HG03439 (cell line): ENCODE measurements around the gene XIRP2.

ENCODE experiments used
- ATAC-seq: cut with Tn5 transposase; IDR thresholded peaks from one replicate; pipeline ENCODE4 v1.9.1; 2021; ENCODE audit warnings: mild to moderate bottlenecking, moderate library complexity; ENCODE audit not compliant: unreplicated experiment

Gene XIRP2

DNA sequence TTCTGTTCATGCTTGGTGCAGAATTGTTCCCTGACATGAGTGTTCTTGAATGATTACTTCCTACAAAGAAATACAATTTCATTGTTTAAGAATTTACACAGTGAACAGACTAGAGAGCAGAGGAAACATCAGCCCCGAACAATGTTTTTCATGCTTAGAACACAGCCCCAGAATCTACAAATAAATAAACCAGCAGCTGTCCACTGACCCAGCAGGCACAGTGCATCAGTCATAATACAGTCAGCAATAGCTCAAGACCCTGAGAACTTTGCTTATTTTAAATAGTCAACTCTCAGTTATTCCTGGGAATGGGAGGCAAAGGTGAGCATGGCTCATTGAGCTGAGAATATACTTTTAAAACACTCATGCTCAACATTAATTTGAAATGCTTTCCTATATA is 38.4 kb downstream of the XIRP2 start:
- ATAC-seq = no peak

DNA sequence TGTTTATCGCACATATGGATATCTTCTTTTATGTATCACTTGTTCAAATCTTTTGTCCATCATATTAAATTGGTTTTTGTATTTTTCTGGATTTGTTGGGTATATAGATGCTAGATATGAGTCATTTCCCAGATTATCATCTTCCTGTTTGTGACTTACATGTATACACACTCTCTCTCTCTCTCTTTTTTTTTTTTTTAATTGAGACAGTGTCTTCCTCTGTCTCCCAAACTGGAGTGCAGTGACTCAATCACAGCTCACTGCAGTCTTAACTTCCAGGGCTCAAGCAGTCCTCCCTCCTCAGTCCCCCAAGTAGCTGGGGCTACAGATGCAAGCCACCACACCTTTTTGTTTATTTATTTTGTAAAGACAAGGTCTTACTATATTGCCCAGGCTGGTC is 43.8 kb downstream of the XIRP2 start:
- no peak for ATAC-seq

DNA sequence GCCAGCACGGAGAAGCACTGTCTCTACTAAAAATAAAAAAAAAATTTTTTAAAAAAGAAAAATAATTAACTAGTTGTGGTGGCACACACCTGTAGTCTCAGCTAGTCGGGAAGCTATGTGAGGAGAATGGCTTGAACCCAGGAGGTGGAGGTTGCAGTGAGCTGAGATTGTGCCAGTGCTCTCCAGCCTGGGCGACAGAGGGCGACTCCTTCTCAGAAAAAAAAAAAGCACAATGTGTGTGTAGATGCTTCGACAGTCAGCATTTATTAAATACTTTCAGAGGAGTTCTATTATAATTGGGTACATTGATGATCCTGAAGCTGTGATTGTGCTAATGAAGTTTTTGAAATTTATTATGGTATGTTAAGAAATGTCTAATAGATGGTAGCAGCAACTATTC is 46.5 kb downstream of the XIRP2 start:
- no peak for ATAC-seq

DNA sequence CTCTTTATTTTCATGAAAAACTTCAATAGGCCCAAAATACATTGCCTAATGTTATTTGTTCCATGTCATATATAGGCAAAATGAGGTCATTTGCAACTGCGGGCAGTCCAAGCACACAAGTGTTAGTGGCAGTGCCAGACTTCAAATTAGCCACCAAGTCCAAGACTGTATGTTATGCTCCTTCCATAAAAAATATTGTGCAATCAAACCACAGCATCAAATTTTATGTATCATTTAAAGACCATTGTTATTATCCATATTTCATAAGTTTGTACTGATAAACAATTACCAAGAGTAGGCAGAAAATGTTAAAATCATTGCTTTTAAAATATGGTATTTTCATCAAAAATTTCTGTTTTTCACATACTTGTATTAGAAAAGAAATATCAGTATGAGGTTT is 54.1 kb downstream of the XIRP2 start:
- ATAC-seq = no peak

DNA sequence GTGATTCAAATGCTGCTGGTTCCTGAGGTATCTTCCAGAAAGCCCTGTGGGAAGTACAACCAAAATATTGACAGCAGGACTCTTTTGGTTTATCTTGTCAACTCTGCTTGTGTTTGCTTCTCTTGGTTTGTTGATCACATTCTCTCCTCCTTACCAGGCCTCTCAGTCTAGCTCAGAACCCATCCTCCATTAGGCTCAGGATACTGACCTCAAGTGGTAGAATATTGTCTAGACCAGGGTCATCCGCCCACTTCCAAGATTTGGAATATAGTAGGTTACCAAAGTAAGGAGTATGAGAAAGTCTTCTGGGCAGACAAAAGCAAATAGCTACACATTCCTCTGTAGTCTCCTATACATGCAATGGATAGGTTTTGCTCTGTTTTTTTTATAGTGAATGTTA is 56.6 kb downstream of the XIRP2 start:
- no peak for ATAC-seq

DNA sequence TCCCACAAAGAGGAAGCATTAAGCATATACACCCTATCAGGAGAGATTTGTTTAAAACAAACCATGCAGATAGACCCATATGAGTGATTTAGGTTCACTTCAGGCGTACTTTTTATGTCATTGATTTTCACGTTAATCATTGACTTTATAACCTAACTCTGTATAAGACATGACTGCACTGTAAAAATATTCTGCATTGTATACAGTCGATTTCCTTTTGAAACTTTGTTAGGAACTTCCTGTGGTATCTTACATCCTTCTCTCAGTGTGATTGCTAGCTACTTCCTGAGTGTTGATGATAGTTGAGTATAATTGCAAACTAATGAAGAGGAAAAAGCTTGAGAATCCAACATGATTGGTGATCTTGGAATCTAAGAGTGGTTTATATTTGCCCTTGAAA is 69.4 kb downstream of the XIRP2 start:
- no peak for ATAC-seq

DNA sequence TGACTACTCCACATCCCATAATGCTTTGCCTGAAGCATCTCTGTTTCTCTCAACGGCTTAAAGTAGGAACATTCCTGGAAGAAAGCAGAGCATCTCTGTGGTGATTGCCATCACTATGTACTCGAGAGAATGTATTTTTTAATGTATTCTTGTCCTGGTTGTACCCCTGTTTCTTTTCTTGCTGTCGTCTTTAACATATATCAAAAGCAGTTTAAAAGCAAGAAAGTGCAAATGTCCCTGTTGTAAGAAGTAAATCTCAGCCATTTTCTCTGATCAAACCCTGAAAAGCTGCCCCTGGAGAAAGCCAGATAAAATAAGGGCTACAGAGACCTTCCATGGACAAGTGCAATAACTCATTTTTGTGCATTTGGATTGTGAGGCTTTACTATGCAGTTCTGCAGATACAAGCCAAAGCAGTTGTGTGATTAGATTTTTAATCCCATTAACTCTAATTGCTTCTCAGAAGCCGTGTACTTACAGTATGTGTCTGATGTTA is 70.8 kb downstream of the XIRP2 start:
- no peak for ATAC-seq

DNA sequence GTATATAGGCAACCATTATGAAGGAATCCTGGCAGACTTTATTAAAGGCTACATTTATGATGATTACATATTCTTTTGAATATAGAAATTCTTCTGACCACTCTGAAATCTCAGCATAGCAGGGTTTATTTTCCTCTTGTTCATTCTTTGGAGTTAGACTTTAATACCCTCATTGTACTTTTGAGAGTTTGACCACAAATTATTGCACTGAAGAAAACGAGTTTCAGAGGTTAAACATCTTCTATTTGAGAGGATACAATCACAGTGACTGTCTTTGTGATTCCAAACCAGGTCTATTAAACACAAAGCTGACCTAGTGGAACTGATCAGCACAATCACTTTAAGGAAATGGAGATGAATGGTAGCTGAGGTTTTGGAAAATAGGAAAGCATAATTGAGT is 71.3 kb downstream of the XIRP2 start:
- ATAC-seq = no peak

DNA sequence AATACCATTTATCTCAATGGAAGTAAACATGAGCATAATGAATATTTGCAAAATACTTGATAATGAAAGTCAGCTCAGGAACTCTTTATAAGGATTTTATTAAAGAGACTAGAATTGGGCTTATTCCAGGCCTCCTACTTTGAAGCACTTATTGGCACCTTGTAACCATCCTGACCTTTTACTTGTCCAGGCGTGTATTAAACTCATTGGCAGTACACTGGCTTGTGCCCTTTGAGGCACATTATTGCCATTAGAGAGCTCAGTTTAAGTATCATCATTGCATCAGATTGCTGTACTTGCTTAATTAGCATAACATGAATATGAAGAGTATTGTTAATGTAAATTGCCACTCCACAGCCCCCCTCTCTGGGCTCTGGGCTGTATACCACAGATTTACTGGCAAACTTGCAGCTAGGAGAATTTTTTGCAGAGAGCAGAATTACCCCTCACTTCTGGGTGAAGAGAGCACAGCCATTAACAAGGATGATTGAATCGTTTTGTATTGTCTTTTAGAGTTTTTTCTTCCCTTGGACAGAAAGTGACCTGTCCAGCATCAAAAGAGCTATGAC is 72.5 kb downstream of the XIRP2 start:
- no peak for ATAC-seq

DNA sequence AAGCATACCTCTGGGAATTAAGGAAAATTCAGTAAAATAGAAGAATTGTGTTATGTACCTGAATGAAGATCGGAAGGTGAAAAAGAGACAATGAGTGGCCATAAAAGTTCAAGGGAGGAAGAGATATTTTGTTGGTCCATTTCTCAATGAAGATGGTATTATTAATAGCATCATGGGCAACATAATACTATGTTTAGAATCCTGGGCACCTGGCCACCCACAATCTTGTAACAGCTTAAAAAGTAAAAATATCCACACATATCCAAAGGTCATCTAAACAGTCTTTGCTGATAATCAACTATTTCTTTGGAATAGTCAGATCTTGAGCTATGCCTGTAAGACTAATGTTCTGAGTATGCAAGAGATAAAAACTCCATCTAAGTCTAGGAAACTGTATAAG is 73.7 kb downstream of the XIRP2 start:
- ATAC-seq = no peak

DNA sequence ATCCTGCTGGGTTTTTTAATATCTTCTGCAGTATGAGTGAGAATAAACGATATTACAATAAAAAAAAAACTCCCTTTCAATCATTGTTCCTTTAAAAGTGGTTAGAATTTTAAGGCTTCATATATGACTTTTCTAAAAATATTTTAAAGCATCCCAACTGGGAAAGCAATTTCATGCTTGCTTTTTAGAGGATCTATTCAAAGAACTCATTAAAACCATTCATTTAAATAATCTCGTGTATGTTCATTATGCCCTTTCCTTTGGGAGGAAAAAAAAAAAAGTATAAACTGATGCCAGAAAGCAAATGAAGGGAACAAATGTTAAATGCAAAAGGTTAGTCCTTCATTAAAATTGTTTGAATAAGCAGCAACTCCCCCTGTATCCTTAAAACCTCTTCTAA is 81.2 kb downstream of the XIRP2 start:
- ATAC-seq = no peak

DNA sequence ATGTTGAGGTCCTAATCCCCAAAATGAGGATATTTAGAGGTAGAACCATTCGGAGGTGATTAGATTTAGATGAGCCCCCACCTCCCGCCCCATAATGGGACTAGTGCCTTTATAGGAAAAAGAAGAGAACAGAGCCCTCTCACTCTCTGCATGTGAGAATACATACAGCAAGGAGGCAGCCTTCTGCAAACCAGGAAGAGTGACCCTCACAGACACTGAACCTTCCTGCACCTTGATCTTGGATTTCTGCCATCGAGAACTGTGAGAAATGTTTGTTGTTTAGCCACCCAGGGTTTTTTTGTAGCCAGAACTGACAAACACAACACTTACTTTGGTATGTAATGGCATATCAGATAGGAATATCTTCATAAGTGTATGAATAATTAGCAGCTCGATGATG is 83.7 kb downstream of the XIRP2 start:
- ATAC-seq = no peak

DNA sequence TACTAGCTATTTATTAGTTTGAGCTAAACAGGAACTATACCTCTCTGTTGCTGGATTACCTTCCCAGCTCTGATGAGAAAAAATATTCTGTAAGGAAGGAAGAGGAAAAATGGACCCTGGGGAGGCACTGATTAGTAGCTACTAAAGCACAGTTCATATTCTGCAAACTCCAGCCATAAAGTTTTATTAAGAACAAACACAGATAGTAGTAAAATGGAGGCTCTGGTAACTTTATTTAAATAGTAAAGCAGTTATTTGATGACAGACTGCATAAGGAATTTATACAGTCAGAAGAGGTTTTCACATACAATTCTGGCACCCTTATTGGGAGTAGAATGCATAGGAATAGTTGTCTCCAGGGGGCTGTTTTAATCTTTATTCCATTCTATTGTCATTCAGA is 84.1 kb downstream of the XIRP2 start:
- ATAC-seq = no peak

DNA sequence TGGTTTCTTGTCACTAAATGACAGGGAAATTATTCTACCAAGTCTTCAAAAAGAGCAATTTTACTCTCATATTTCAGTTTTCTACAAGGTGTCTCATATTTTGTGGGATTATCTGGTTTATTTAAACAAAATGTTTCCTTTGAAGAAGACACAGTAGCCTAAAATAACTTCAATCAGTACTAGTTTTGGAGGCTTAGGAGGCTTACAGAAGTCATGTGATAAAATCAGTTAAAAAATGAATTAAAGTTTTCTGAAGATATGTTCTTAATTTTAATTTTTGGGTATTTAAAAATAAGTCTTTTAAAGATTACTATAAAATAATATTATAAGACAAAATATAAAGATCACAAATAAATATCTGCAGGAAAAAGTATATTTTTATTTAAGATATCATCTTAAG is 95.9 kb downstream of the XIRP2 start:
- ATAC-seq = no peak

DNA sequence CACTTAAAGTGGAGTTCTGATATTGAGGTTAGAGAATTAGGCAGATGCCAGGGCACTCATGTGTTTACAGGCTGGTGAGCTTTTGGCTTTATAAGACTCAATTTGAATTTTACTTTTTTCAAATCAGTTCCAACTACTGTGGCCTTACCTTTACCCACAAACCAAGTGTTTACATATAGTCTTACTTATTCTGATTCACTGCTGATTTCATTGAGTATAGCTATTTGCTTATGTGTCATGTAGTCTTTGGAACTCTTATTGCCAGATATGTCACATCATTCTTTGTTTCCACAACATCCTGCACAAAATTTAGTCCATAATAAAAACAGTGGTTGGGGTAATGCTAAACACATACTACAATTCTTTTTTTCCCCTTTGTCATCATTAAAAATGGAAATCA is 96.5 kb downstream of the XIRP2 start:
- ATAC-seq = no peak

DNA sequence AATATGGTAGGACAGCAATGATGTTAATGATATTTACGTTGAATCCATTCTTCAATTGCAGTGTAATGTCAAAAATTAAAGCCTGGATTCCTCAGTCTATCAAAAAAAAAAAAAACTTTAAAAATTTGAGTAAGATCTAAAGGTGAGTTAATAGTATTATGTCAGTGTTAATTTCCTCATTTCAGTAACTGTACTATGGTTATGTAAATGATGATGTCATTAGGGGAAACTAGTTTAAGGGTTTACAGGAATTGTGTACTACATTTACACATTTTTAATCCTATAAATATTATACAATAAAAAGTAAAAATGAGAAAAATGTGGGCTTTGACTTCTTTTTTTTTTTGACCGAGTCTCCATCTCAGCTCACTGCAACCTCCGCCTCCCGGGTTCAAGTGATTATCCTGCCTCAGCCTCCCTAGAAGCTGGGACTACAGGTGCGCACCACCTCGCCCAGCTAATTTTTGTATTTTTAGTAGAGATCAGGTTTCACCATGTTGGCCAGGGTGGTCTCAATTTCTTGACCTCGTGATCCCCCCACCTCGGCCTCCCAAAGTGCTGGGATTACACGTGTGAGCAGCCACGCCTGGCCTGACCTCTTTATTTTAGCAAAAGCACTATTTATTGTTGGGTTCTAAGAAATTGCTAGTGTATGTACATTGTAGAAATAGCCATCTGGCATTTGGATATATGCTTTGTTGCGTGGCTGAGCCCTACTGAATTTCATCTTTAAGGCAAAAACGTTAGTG is 106.5 kb downstream of the XIRP2 start:
- ATAC-seq = no peak

DNA sequence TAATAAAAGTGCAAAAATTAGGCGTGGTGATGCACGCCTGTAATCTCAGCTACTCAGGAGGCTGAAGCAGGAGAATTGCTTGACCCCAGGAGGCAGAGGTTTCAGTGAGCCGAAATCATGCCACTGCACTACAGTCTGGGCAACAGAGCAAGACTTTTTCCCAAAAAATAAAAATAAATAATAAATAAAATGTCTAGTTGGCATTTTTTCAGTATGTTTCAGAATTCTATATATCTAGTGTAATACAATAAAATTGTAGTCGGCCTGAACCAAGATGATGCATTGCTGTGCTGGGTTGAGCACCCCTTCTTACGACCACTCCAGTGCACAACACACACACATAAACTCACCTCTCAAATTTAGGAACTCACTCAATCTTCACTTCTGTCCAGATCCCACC is 108.2 kb downstream of the XIRP2 start:
- ATAC-seq = no peak

DNA sequence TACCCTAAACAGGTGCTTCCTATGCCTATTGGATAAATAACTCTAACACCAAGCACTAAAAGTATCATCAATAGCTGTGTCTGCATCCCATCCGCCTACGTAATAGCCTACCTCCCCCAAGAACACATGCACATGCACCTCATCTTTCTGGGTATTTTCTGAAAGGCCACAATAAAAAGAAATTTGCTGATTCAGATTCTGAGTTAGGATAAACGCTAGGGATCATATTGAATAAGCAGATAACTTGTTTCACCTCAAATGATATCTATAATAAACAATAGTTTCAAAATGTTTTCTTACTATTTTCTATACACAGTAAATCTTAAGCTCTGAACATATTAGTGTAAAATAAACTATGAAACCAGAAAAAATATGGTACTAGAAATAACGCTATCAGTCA is 112.9 kb downstream of the XIRP2 start:
- no peak for ATAC-seq

DNA sequence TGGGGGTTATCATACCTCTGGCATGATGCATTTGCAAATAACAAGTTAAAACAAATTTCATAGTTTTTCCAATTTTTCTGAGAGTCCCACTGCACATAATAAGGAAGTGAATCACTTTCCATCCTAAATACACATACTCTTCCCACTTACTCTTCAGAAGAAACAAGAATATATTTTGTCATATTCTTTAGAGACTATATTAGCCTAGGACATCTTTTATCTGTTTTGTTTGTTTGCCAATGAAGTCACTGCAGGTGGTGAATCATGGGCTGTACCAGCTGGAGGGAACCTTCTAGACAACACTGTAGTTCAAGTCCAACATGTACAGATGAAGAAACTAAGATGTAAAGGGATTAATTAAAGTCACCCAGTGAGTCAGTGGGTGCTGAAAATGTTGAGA is 116.8 kb downstream of the XIRP2 start:
- no peak for ATAC-seq

DNA sequence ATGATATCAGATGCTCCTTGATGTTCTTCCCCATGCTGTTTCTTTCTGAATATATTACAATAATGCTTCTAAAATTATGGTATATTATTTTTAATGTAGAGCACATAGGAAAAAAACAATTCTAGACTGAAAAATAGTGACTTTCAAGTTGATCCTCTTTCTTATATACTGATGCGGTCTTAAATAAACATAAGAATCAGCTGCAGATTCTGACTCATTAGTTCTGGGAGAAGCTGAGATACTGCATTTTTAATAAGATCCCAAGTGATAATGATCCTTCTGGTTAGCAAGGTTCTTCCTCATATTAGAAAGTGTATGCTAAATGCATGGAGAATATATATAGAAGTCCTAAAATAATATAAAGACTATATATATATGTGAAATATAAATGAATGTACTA is 124.9 kb downstream of the XIRP2 start:
- ATAC-seq = no peak

DNA sequence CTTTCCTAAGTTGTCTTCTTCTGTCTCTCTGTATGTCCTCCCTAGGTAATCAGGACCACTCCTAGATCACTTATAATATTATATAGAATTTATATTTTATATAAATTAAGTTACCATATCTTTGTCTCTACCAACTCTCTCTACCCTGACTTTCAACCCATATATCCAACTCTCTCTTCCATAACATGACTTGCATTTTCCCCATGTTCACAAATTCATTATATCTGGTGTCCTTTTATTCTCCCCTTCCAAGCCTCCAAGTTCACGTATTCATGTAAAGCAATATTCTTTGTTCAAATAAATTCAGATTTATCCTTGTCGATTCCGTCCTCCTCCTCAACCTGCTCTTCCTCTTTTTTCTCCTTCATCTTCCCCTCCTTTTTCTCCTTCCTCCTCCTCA is 127.5 kb downstream of the XIRP2 start:
- no peak for ATAC-seq

DNA sequence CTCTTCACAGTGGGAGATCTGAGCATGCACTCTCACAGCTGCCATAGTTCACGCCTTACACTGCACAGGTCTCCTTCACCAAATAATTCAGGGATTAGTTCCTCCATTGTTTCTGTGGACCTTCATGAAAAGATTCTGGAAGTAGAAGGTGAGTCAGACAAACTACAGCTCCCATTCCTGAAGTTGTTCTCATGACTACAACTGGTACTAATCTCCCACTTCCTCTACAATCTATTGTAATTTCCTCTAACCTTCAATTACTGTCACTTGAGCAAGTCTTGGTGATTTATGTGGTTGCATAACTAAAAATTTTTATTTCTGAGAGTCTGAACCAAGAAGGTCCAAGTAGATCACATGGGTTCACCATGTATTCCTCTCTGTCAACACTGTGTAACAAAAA is 128.7 kb downstream of the XIRP2 start:
- ATAC-seq = no peak

DNA sequence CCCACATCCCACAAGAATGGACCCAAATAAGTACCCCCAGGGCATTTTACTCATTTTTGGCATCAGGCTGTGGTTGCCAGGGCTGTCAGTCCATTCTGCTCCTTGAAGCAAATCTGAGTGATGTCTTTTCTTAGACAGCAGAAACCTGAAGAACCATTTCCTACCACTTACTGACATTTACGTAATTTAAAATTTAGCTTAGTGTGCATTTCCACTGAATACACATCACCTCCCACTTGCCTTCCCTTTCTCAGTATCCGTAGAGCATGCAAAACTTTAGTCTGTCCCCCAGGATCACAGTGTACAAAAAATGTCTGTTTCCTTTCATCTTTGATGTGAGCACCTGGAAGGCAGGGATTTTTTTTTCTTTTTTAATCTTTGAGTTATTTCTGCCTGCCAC is 130.3 kb downstream of the XIRP2 start:
- no peak for ATAC-seq
